Activated T-helper 17 cell treated with anti-CD3 and anti-CD28 coated beads, Interleukin-2, amount 50 U/mL, for 72 hours (primary cell): Measurements from ENCODE around the gene PGAP1. TPM values are rescaled to one million over a fixed set of nuclear protein-coding genes. Genes with fewer than 3 reads are reported as not detected.

ENCODE experiments used
- ATAC-seq: fragments of 150-1000 bp; cut with Tn5 transposase; replicated peaks from 2 replicates; pipeline ENCODE4 v1.10.0; 2021; ENCODE audit warnings: mild to moderate bottlenecking, moderate library complexity
- H3K27ac Mint-ChIP-seq: one replicate; pipeline ENCODE4 v1.8.0; 2022; ENCODE audit warnings: mixed read lengths
- H3K27me3 Mint-ChIP-seq: one replicate; pipeline ENCODE4 v1.8.0; 2022; ENCODE audit warnings: mixed read lengths
- H3K36me3 Mint-ChIP-seq: one replicate; pipeline ENCODE4 v1.8.0; 2022; ENCODE audit warnings: low read depth, mild to moderate bottlenecking, mixed read lengths
- H3K4me1 Mint-ChIP-seq: one replicate; pipeline ENCODE4 v1.8.0; 2022; ENCODE audit warnings: mixed read lengths
- H3K4me3 Mint-ChIP-seq: one replicate; pipeline ENCODE4 v1.8.0; 2022; ENCODE audit warnings: mild to moderate bottlenecking, mixed read lengths
- H3K9me3 Mint-ChIP-seq: one replicate; pipeline ENCODE4 v1.8.0; 2022; ENCODE audit warnings: mixed read lengths
- total RNA-seq, 2 donors: library from RNA; stranded (reverse); gene quantifications; one replicate each; pipeline ENCODE4 v1.2.3, GENCODE V29; 2022

The PGAP1 gene
- total RNA-seq, 2 donors from 2014 or later, result 41.6 to 44.8 TPM

DNA sequence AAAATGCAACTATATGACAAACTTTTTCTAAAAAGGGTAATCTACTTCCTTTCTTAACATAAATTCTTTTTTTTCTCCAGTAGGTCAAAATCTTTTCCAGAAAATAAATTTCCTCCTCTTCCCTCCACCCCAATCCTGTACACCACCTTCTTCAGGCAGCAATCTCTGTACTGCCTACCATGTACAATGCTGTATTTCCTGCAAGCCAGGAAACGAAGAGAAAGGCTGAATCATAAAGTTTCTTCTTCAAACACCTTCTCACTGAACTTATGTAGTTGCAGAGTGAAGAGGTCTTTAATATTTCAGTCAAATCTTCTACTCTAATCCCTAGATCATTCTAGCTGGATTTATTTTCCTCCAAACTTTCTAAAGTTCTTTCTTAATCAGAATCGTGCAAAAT, 99.2 kb downstream of the PGAP1 start:
- no peaks in the 10 kb centered on the region for H3K27me3 Mint-ChIP-seq
- ATAC-seq, result no peak
- H3K4me1 Mint-ChIP-seq, result no peaks in the 10 kb centered on the region
- no peaks in the 10 kb centered on the region for H3K36me3 Mint-ChIP-seq
- no peaks in the 10 kb centered on the region for H3K9me3 Mint-ChIP-seq
- H3K4me3 Mint-ChIP-seq, result no peak overlapping the region
- no peak overlapping the region for H3K27ac Mint-ChIP-seq

DNA sequence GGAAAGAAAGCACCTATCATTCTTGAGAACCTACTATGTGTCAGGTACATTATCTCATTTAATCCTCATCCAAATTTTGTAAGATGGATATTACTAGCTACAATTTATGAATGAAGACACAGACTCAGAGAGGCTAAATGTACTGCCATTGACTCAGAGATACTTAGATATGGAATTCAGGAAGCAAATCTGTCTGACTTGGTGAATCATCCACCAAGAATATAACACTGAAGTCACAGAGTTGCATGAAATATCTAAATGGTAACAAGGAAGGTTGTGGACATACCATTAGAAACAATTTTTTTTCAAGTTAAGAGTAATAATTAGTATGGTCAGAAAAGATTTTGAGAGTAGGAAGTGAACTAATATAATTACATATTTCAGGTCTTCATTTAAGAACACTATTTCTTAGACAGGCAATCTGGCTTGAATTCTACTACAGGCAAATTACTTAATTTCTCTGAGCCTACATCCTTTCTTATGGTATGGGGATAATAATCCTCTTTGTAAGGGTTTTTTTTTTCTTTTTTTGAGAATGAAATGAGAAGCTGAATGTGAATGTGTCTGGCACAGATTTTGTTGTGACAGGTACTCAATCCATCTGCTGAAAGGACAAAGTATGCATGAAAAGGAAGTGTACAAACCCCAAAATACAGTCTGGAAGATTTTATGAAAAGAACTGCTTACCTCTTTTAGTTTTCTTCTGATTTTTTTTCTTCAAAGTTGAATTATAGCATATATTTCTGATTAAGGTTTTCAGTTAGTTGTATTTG, 102.6 kb downstream of the PGAP1 start:
- no peaks in the 10 kb centered on the region for H3K4me1 Mint-ChIP-seq
- ATAC-seq, result no peak
- peaks cover 4% of the 10 kb centered on the region for H3K27me3 Mint-ChIP-seq
- H3K27ac Mint-ChIP-seq, result no peak overlapping the region
- no peak overlapping the region for H3K4me3 Mint-ChIP-seq
- no peaks in the 10 kb centered on the region for H3K36me3 Mint-ChIP-seq
- peaks cover 5% of the 10 kb centered on the region for H3K9me3 Mint-ChIP-seq

DNA sequence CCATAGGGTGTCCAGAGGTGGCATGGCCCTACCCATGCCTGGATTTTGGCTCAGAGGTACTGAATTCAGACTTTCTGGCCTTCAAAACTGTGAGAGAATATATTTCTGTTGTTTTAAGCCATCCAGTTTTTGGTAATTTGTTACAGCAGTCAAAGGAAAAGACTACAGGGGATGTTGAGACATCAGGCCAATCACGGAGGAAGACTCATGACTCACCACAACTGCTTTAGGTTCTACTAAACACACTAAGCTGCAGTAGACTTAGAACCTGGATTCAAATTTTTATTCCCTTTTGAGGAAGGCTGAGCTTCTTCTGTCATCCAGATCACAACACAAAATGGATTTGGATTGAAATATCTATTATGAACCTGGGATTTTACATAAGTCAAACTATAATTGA, 105.3 kb downstream of the PGAP1 start:
- H3K4me1 Mint-ChIP-seq, result no peaks in the 10 kb centered on the region
- no peak for ATAC-seq
- H3K27me3 Mint-ChIP-seq, result peaks cover 9% of the 10 kb centered on the region
- H3K27ac Mint-ChIP-seq, result peak overlapping the region; percentile 12
- H3K4me3 Mint-ChIP-seq, result no peak overlapping the region
- H3K9me3 Mint-ChIP-seq, result peaks cover 12% of the 10 kb centered on the region
- H3K36me3 Mint-ChIP-seq, result no peaks in the 10 kb centered on the region

DNA sequence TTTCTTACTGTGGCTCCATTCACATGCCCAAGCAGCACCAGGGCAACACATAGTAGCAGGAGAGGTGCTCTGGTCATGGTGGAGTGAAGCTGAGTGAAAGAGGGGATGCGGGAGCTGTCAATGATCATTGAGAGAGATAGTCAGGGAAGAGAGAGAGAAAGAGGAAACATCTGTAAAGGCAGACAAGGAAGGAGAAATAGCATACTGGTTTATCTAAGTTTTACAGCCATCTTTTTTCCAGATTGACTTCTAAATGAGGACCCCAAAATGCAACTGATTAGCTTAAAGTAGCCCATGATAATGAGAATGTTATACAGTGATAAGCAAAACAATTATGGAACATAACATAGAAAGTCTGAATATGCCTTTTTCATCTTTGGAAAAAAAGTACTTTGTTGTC, 117.2 kb downstream of the PGAP1 start, which contains the start of gene C2orf66:
Gene C2orf66, minus strand, starts transcription at position 96 of the 400 bp plus-strand sequence. Its CDS starts 19 bp downstream, at position 77.
- no peak within 1 kb of the TSS for H3K4me3 Mint-ChIP-seq
- H3K27me3 Mint-ChIP-seq, result peaks cover 18% of the 10 kb centered on the region
- no peaks in the 10 kb centered on the region for H3K4me1 Mint-ChIP-seq
- no peaks in the 10 kb centered on the region for H3K9me3 Mint-ChIP-seq
- no peaks in the 10 kb centered on the region for H3K36me3 Mint-ChIP-seq
- no peak for ATAC-seq
- H3K27ac Mint-ChIP-seq, result no peak within 1 kb of the TSS

DNA sequence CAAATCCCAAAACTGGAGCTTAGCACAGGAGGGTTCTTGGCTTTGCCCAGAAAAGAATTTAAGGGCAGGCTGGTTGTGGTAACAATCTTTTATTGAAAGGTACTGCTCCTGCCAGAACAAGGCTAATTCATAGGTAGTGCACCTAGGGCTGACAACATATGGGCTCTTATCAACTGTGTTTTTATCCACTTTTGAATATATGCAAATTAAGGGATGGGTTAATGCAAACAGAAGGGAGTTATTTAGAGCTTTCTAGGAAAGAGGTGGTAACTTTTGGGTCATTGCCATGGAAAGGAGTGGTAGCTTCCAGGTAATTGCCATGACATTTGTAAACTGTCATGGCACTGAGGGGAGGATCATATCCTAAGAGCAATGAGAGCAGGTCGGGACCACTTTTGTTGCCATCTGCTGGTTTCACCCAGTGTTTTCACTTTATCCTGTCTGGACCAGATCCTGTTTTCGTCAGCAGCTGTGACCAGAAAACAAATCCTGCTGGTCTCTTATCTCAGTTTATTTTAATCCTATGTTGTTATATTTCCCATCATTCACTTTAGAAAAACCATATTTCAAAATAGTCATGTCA, 118.3 kb downstream of the PGAP1 start:
- no peak for ATAC-seq
- Mint-ChIP-seq H3K9me3 (no peaks in the 10 kb centered on the region), H3K36me3 (no peaks in the 10 kb centered on the region), H3K4me1 (no peaks in the 10 kb centered on the region), H3K4me3 (no peak overlapping the region), H3K27me3 (peaks cover 15% of the 10 kb centered on the region), H3K27ac (no peak overlapping the region)

DNA sequence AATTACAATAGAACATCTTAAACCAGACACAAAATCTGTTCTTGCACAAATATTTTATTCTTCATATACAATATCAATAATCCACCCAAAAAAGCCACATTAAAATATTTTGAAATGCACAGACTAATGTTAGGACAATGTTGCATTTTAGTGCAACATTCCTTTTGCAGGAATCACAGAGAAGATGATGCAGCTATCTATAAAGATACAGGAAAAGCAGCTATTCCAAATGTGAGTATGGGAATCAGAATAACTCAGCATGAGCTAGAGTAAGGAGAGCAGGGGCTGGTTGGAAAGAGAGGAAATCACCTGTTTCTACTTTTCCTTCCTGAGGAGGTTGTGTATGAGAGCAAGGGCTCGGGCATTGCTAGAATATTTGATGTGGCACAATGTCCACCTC, 122.1 kb downstream of the PGAP1 start:
- no peaks in the 10 kb centered on the region for H3K36me3 Mint-ChIP-seq
- H3K4me1 Mint-ChIP-seq, result peaks cover 9% of the 10 kb centered on the region
- H3K4me3 Mint-ChIP-seq, result no peak overlapping the region
- ATAC-seq, result no peak
- H3K27me3 Mint-ChIP-seq, result no peaks in the 10 kb centered on the region
- no peaks in the 10 kb centered on the region for H3K9me3 Mint-ChIP-seq
- no peak overlapping the region for H3K27ac Mint-ChIP-seq

DNA sequence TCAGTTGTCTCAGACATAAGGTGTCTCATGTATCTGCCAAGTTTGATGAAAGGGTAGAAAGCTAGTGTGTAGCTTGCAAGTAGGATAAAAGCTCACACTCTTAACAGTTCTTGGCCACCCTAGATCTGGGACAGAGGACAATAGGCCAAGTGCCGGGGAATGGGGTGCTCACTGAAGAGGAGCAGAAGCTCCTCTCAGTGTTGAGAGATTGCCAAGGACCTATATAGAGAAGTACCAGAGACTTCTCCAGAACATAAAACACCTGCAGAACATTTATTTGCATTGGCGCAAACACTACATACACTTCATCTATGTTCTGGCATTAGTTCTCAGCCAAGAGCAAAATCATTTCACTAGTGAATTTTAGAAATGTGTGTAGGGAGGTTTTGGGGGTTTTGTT, 124.1 kb downstream of the PGAP1 start:
- no peak for ATAC-seq
- Mint-ChIP-seq H3K4me3 (no peak overlapping the region), H3K27ac (no peak overlapping the region), H3K27me3 (no peaks in the 10 kb centered on the region), H3K36me3 (peaks cover 9% of the 10 kb centered on the region), H3K4me1 (peaks cover 10% of the 10 kb centered on the region), H3K9me3 (no peaks in the 10 kb centered on the region)

DNA sequence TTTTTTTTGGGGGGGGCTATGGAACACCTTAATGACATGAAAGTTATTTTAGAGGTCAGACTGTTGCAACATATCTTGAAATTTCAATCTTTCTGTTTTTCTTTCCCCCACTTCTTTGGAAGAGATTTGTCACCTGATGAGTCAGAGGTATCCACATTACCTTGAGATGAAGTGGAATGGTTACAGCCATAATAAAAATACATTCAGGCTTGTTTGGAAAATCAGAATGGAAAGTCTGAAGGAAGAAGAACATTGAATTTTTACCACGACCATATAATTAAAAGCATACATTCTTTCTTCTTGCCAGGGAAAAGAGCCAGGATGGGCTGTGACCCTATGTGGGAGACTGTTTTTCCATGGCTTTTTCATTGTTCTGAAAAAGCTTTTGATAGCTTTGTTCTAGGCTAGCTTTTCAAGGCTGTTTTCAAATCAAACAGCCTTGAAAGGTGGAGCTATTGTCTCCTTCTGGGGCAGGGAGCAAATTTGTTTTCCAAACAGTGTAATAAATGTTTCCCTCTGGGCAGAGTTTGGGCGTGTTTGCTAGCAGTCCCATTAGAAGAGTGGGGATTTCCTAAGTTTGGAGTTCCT, 124.7 kb downstream of the PGAP1 start:
- Mint-ChIP-seq H3K4me3 (no peak overlapping the region), H3K9me3 (no peaks in the 10 kb centered on the region), H3K27ac (peak overlapping the region; percentile 98), H3K4me1 (peaks cover 16% of the 10 kb centered on the region), H3K36me3 (peaks cover 15% of the 10 kb centered on the region), H3K27me3 (no peaks in the 10 kb centered on the region)
- ATAC-seq, result no peak

DNA sequence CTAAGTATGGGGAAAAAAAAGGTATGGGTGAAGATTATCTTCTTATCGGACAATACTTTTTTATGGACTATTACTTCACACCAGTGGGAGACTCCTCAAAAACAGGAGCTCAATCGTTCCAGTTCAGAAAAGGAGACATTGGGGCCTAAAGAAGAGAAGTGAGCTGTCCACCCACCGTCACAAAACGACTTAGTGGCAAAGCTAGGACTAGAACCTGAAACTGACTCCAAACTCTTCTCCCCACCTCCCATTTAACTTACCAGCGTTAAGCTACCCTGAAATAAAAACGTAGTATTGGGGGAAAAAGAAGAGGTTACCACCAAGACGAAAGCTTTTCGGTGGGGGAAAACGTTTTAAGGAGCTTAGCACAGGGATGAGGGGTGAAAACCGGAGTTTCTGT, 127.5 kb downstream of the PGAP1 start:
- ATAC-seq, result peak; percentile 13
- peak overlapping the region; percentile 98 for H3K27ac Mint-ChIP-seq
- H3K27me3 Mint-ChIP-seq, result no peaks in the 10 kb centered on the region
- peaks cover 20% of the 10 kb centered on the region for H3K4me1 Mint-ChIP-seq
- H3K9me3 Mint-ChIP-seq, result no peaks in the 10 kb centered on the region
- H3K36me3 Mint-ChIP-seq, result peaks cover 39% of the 10 kb centered on the region
- H3K4me3 Mint-ChIP-seq, result peak overlapping the region; percentile 95

DNA sequence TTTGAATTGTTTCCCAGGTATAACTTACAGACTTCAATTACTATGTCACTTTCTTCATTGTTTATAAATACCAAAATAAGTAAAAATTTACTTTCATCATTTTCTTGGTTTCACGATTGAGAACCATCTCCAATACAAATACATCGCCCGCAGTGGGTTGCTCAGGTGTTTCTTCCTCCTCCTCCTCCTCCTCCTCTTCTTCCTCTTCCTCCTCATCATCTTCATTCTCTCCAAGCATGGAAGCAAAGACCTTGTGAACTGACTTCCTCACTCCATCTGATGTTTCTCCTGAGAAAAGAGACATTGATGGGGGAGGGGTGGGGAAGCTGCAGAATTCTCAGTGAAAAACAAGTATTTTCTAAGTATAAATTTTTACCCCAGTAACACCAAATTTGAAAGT, 133.6 kb downstream of the PGAP1 start:
- Mint-ChIP-seq H3K4me1 (peaks cover 10% of the 10 kb centered on the region), H3K27me3 (no peaks in the 10 kb centered on the region), H3K4me3 (no peak overlapping the region), H3K9me3 (no peaks in the 10 kb centered on the region), H3K27ac (no peak overlapping the region), H3K36me3 (peaks cover 91% of the 10 kb centered on the region)
- no peak for ATAC-seq

DNA sequence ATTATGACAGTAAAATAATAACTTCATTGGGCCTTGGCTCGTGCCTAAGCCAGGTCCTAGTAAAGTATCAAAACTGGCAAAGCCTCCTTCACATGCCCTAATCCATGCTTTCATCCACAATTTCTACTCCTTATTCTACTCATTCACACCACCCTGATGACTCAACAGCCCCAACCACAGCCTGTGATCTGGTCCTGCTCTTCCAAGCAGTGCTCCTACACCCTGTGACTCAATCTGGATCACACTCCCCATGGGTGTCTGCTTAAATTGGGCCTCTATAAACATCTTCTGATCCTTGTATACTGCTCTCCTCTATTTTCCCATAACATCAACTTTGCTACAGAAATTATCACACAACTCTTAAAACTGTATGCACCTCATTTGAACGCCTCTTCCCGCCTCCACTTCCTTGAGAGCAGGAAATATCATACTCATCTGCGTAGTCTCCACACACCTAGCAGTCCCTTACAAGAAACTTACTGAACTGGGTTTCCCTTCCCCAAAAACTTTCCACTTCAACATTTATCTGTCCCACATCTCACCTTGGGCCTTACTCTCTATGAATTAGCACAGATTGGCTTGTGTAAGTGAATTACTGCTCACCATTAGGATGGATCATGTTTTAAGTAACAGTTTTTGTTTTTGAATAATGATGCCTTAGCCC, 142.9 kb downstream of the PGAP1 start:
- peak; percentile 99 for ATAC-seq

More for the DNA sequence above, 142.9 kb downstream of the PGAP1 start:
- Mint-ChIP-seq H3K27me3 (no peaks in the 10 kb centered on the region), H3K4me1 (peaks cover 9% of the 10 kb centered on the region), H3K36me3 (peaks cover 2% of the 10 kb centered on the region), H3K9me3 (no peaks in the 10 kb centered on the region), H3K27ac (peak overlapping the region; percentile 83), H3K4me3 (peak overlapping the region; percentile 44)

Other genes with a start within 250 kb of the PGAP1 start
- 10 to 100 TPM; 39.0 to 50.8 TPM for gene GTF3C3, start 127.0 kb downstream of the PGAP1 start, total RNA-seq
- gene C2orf66, start 117.4 kb downstream of the PGAP1 start, total RNA-seq, result 1 to 10 TPM in 1 of 2 donors, under 1 TPM in 1; 0.43 to 1.0 TPM